HepG2 (cell line): ENCODE results near the gene TPI1. TPM values are rescaled to one million over a fixed set of nuclear protein-coding genes. Genes with fewer than 3 reads are reported as not detected.

ENCODE experiments used
- ATAC-seq: fragments of 200-7000 bp; cut with Tn5 transposase; 3 replicates; pipeline ENCODE4 v1.9.1; 2020; ENCODE audit warnings: mild to moderate bottlenecking, moderate library complexity
- Bru-seq: library from RNA; stranded (reverse); fragments of 400-500 nt; gene quantifications from one replicate; lab custom pipeline; 2021; lab: Mats Ljungman, UMichigan
- BruChase-seq, 2 experiments: library from RNA; stranded (reverse); fragments of 400-500 nt; gene quantifications; one replicate each; lab custom pipeline; 2021; lab: Mats Ljungman, UMichigan
- BruUV-seq: library from RNA; stranded (reverse); fragments of 400-500 nt; replicated peaks from 2 replicates; lab custom pipeline; 2021; lab: Mats Ljungman, UMichigan
- CTCF ChIA-PET: fragments of 300-600 bp; formaldehyde crosslinking; extraction: SDS; loops from one replicate; lab custom pipeline; 2021; ENCODE audit warnings: low total read pairs, inconsistent platforms, low intra/inter-chr PET ratio; lab: Yijun Ruan, JAX
- POLR2A ChIA-PET: fragments of 350-600 bp; sonication (Branson Sonifier 250); formaldehyde crosslinking; loops from one replicate; lab custom pipeline; 2020; ENCODE audit warnings: antibody characterized with exemption, inconsistent platforms; lab: Yijun Ruan, JAX
- DNase-seq: peaks from one replicate; pipeline ENCODE4 v3.0.0-alpha.2; 2015; ENCODE audit warnings: low spot score
- FAIRE-seq: peaks from 3 replicates; lab custom pipeline; 2011; peaks lifted over from hg19 to GRCh38; lab: Jason Lieb, UNC
- H2AFZ ChIP-seq: one replicate; pipeline ENCODE4 v1.6.1; 2011; ENCODE audit warnings: low read length, inconsistent platforms
- H3K27ac ChIP-seq: fragments of 300-600 bp; 3 replicates; pipeline ENCODE4 v1.8.0; 2011; ENCODE audit warnings: mixed run types, mild to moderate bottlenecking, mixed read lengths, low read length, inconsistent platforms; ENCODE audit not compliant: insufficient read depth; ENCODE audit errors: extremely low read length
- H3K27me3 ChIP-seq, 2 experiments: fragments of 200-600 bp in 1 of 2; 2 replicates in 1 of 2; 3 replicates in 1 of 2; pipeline versions ENCODE4 v1.6.0 to v1.8.0; 2011; ENCODE audit warnings: low read length in 2 of 2, mild to moderate bottlenecking in 2 of 2, moderate library complexity in 2 of 2, inconsistent platforms in 1 of 2; ENCODE audit not compliant: insufficient read depth in 2 of 2, control insufficient read depth in 1 of 2
- H3K36me3 ChIP-seq, 2 experiments: fragments of 200-600 bp in 1 of 2; replicated peaks in 1 of 2; 2 replicates in 1 of 2; 3 replicates in 1 of 2; pipeline versions ENCODE4 v1.5.1 to v1.8.0; 2011; ENCODE audit warnings: low read length in 2 of 2, inconsistent platforms in 1 of 2; ENCODE audit not compliant: insufficient read depth in 2 of 2, control insufficient read depth in 1 of 2
- H3K4me1 ChIP-seq: 2 replicates; pipeline ENCODE4 v1.5.1; 2012; ENCODE audit warnings: low read length, inconsistent platforms; ENCODE audit not compliant: insufficient read depth
- H3K4me2 ChIP-seq: 2 replicates; pipeline ENCODE4 v1.6.0; 2011; ENCODE audit warnings: low read depth, low read length, inconsistent platforms
- H3K4me3 ChIP-seq, 3 experiments: fragments of 200-600 bp in 1 of 3; sonication (generic), shearing (Covaris generic) in 1 of 3; replicated peaks in 1 of 3; 2 replicates each; pipeline ENCODE4 v1.5.1; 2011 to 2016; ENCODE audit warnings: low read length in 3 of 3, inconsistent platforms in 2 of 3, low read depth in 2 of 3, mild to moderate bottlenecking in 2 of 3, control low read depth in 1 of 3, mixed read lengths in 1 of 3; ENCODE audit not compliant: insufficient read depth in 1 of 3
- H3K79me2 ChIP-seq: one replicate; pipeline ENCODE4 v1.6.1; 2011; ENCODE audit warnings: low read length, inconsistent platforms; ENCODE audit not compliant: insufficient read depth
- H3K9ac ChIP-seq: 2 replicates; pipeline ENCODE4 v1.6.0; 2011; ENCODE audit warnings: mild to moderate bottlenecking, low read depth, low read length, inconsistent platforms; ENCODE audit not compliant: insufficient read depth
- H3K9me3 ChIP-seq: 2 replicates; pipeline ENCODE4 v1.5.1; 2012; ENCODE audit warnings: mild to moderate bottlenecking, low read length
- H4K20me1 ChIP-seq: 2 replicates; pipeline ENCODE4 v1.6.0; 2011; ENCODE audit warnings: inconsistent platforms, mild to moderate bottlenecking, low read length, moderate library complexity; ENCODE audit not compliant: insufficient read depth
- AKAP8 ChIP-seq: sonication (generic); formaldehyde crosslinking; IDR thresholded peaks from 2 replicates; pipeline ENCODE4 v1.5.1; 2020; ENCODE audit warnings: mild to moderate bottlenecking, missing genetic modification reagents
- CHD4 ChIP-seq: fragments of 200-600 bp; sonication (generic); IDR thresholded peaks from 2 replicates; pipeline ENCODE4 v1.7.0; 2017; ENCODE audit warnings: mild to moderate bottlenecking, low read length, borderline replicate concordance
- FOSL2 ChIP-seq: sonication (generic); formaldehyde crosslinking; IDR thresholded peaks from 2 replicates; pipeline ENCODE4 v1.4.0; 2020; ENCODE audit warnings: missing genetic modification reagents
- HNF1A ChIP-seq, 2 experiments: sonication (generic) in 1 of 2; formaldehyde crosslinking in 1 of 2; IDR thresholded peaks; 2 replicates each; pipeline versions ENCODE4 v1.4.0 to v1.6.1; 2016 to 2020; ENCODE audit warnings: borderline replicate concordance in 1 of 2, low read depth in 1 of 2, mild to moderate bottlenecking in 1 of 2, missing genetic modification reagents in 1 of 2
- NFYC ChIP-seq: IDR thresholded peaks from 2 replicates; pipeline ENCODE4 v1.6.1; 2016; ENCODE audit warnings: missing genetic modification reagents, missing compliant biosample characterization
- SP4 ChIP-seq: sonication (generic); formaldehyde crosslinking; IDR thresholded peaks from 2 replicates; pipeline ENCODE4 v1.8.1; 2023; ENCODE audit warnings: mild to moderate bottlenecking, missing genetic modification reagents
- SYNCRIP ChIP-seq: fragments of 200-400 bp; formaldehyde crosslinking; IDR thresholded peaks from 2 replicates; pipeline ENCODE4 v1.6.1; 2018; ENCODE audit warnings: mild to moderate bottlenecking, low read depth, low read length; ENCODE audit not compliant: insufficient read depth
- ZBTB21 ChIP-seq: sonication (generic); formaldehyde crosslinking; IDR thresholded peaks from 2 replicates; pipeline ENCODE4 v1.4.0; 2020; ENCODE audit warnings: missing genetic modification reagents
- ZNF562 ChIP-seq: sonication (generic); formaldehyde crosslinking; IDR thresholded peaks from 2 replicates; pipeline ENCODE4 v1.8.0; 2022; ENCODE audit warnings: missing genetic modification reagents, borderline replicate concordance
- ZNF7 ChIP-seq: IDR thresholded peaks from 2 replicates; pipeline ENCODE4 v1.6.1; 2016; ENCODE audit warnings: missing biosample characterization, missing genetic modification reagents
- ZNF720 ChIP-seq: sonication (generic); formaldehyde crosslinking; IDR thresholded peaks from 2 replicates; pipeline ENCODE4 v1.4.0; 2020; ENCODE audit warnings: missing genetic modification reagents
- ZNF780A ChIP-seq: sonication (generic); formaldehyde crosslinking; IDR thresholded peaks from 2 replicates; pipeline ENCODE4 v1.8.0; 2022; ENCODE audit warnings: mild to moderate bottlenecking, missing genetic modification reagents, moderate library complexity
- WGBS: methylation state at CpG from one replicate; pipeline ENCODE4 v1.1.6; 2017; ENCODE audit warnings: low lambda C conversion rate; 5-methylcytosine and 5-hydroxymethylcytosine counted together
- in situ Hi-C: cut with HindIII; loops from 2 replicates; pipeline ENCODE4 v1.10.0; 2017; ENCODE audit warnings: low pct_unique_long_range_greater_than_20kb; ENCODE audit not compliant: extremely low pct_ligation_motif_present
- intact Hi-C: fragments of 100-400 bp; cut with micrococcal nuclease; formaldehyde crosslinking; loops from one replicate; pipeline ENCODE4 v1.10.0; 2022; ENCODE audit not compliant: unreplicated experiment
- long read RNA-seq, 2 experiments: library from RNA in 1 of 2; library from polyadenylated mRNA in 1 of 2; stranded (forward) in 1 of 2; unstranded in 1 of 2; transcript quantifications; one replicate each; pipeline ENCODE4 v2.0.0, GENCODE V29; 2019 to 2022
- polyA minus RNA-seq, 3 experiments: library from RNA; depleted of rRNA, polyadenylated mRNA; stranded (reverse); fragments of >200 nt; gene quantifications; 2 replicates each; pipeline ENCODE4 v1.2.3, GENCODE V29; 2011; ENCODE audit warnings: low replicate concordance in 1 of 3
- polyA plus RNA-seq, 8 experiments: library from polyadenylated mRNA; depleted of rRNA in 3 of 8; stranded (reverse) in 7 of 8; unstranded in 1 of 8; fragments of >200 nt; fragmentation: Illumina TruSeq in 4 of 8; extraction: Trizol in 4 of 8; gene quantifications; 2 replicates each; pipeline versions ENCODE4 v1.2.1 to v1.2.3, GENCODE V29; 2011 to 2016; ENCODE audit warnings: low read depth in 4 of 8, missing spikeins in 1 of 8, mixed read lengths in 1 of 8; ENCODE audit not compliant: insufficient read depth in 1 of 8
- total RNA-seq, 5 experiments: library from RNA; depleted of rRNA; stranded (reverse); fragments of >200 nt; fragmentation: Illumina TruSeq; extraction: Trizol; gene quantifications; 2 replicates each; pipeline ENCODE4 v1.2.3, GENCODE V29; 2016; ENCODE audit warnings: low read depth in 1 of 5

TPI1 gene
- total RNA-seq (2016; rRNA removed; fragmentation: Illumina TruSeq; extraction: Trizol) (945 and 1,237 TPM in 2 replicates), polyA plus RNA-seq (2011; rRNA removed) (2,303 and 2,535 TPM in 2 replicates), polyA minus RNA-seq (2011; rRNA and poly(A)+ RNA removed; ENCODE audit: low replicate concordance) (3,388 and 3,474 TPM in 2 replicates), Bru-seq, nascent RNA (percentile 96 among the genes with signal in this experiment), BruChase-seq, experiment 1, labeled RNA remaining after a 6-hour chase (percentile 99 among the genes with signal in this experiment), BruChase-seq, experiment 2, labeled RNA remaining after a 2-hour chase (percentile 97 among the genes with signal in this experiment)
- total RNA-seq (2016; cell fraction: cytosol; rRNA removed; fragmentation: Illumina TruSeq; extraction: Trizol; ENCODE audit: low read depth), result 140 and 155 TPM in 2 replicates
- 973 and 1,308 TPM in 2 replicates for total RNA-seq (2016; cell fraction: insoluble cytoplasmic fraction; rRNA removed; fragmentation: Illumina TruSeq; extraction: Trizol)
- total RNA-seq (2016; cell fraction: membrane; rRNA removed; fragmentation: Illumina TruSeq; extraction: Trizol), result 225 and 227 TPM in 2 replicates
- 304 and 321 TPM in 2 replicates for total RNA-seq (2016; cell fraction: nucleus; rRNA removed; fragmentation: Illumina TruSeq; extraction: Trizol)
- polyA plus RNA-seq (2011; cell fraction: cytosol; rRNA removed), result 2,411 and 2,863 TPM in 2 replicates
- 791 and 898 TPM in 2 replicates for polyA plus RNA-seq (2011; cell fraction: nucleus; rRNA removed)
- polyA plus RNA-seq (2012), result 761 and 831 TPM in 2 replicates
- polyA plus RNA-seq (2016; cell fraction: cytosol; fragmentation: Illumina TruSeq; extraction: Trizol; ENCODE audit: low read depth), result 144 and 145 TPM in 2 replicates
- 1,111 and 1,213 TPM in 2 replicates for polyA plus RNA-seq (2016; cell fraction: insoluble cytoplasmic fraction; fragmentation: Illumina TruSeq; extraction: Trizol; ENCODE audit: low read depth)
- polyA plus RNA-seq (2016; cell fraction: membrane; fragmentation: Illumina TruSeq; extraction: Trizol; ENCODE audit: low read depth), result 192 and 205 TPM in 2 replicates
- polyA plus RNA-seq (2016; cell fraction: nucleus; fragmentation: Illumina TruSeq; extraction: Trizol; ENCODE audit: insufficient read depth, low read depth), result 439 and 458 TPM in 2 replicates
- 607 and 618 TPM in 2 replicates for polyA minus RNA-seq (2011; cell fraction: cytosol; rRNA and poly(A)+ RNA removed)
- 242 and 287 TPM in 2 replicates for polyA minus RNA-seq (2011; cell fraction: nucleus; rRNA and poly(A)+ RNA removed)
- long read RNA-seq, experiment 1, transcript TPI1-201 (7 exons, 1,763 nt), result major isoform, 2,263 of 2,435 reads
- long read RNA-seq, experiment 1, partial matches to known transcripts, result 74 of 2,435 reads
- long read RNA-seq, experiment 1, other reads (novel, unspliced or antisense), result 95 of 2,435 reads
- long read RNA-seq, experiment 2, transcript TPI1-204 (2 exons, 427 nt), result minor isoform, 9 of 1,267 reads
- long read RNA-seq, experiment 2, transcript TPI1-201 (7 exons, 1,763 nt), result major isoform, 924 of 1,267 reads
- long read RNA-seq, experiment 2, partial matches to known transcripts, result 176 of 1,267 reads
- long read RNA-seq, experiment 2, other reads (novel, unspliced or antisense), result 156 of 1,267 reads

DNA sequence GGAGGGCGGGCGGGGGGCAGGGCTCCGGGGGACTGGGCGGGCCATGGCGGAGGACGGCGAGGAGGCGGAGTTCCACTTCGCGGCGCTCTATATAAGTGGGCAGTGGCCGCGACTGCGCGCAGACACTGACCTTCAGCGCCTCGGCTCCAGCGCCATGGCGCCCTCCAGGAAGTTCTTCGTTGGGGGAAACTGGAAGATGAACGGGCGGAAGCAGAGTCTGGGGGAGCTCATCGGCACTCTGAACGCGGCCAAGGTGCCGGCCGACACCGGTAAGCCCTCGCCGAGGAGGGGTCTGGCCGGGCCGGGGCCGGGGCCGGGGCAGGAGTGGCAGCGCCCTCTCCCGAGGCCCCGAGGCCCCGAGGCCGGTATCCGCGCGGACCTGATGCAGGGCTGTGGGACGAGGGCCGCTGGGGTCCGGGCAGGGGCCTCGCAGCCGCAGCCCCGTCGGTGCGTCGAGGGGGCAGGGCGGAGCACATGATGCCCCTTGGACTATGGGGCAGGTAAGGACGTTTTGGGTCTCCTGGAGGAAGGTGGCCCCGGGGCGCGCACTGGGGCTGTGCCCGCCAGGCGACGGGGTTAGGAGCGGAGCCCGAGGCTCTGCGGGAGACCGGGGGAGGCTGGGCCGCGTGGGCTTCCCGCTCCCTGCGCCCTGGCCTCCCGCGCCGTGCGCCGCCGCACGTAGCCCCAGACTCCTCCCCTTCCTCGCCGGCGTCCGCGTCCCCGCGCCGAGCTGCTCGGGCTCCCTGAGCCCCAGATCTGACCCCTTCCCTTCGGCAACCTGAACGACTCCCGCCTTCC, at the start of gene TPI1:
TSS of gene TPI1 (plus strand) at position 119 of the 798 bp plus-strand sequence. CDS start at position 155, 36 bp downstream.
- DNase-seq, result peak; percentile 39
- no peaks in the 10 kb centered on the region; a peak in 1 of 5 replicates for H3K27me3 ChIP-seq
- no peaks in the 10 kb centered on the region for H3K9me3 ChIP-seq
- peaks cover 29% of the 10 kb centered on the region for H3K79me2 ChIP-seq
- peaks cover 45% of the 10 kb centered on the region for H3K4me1 ChIP-seq
- H3K36me3 ChIP-seq, result peaks cover 17 to 34% of the 10 kb centered on the region in 2 experiments
- peak within 1 kb of the TSS; percentile 87 for H3K27ac ChIP-seq
- H3K4me2 ChIP-seq, result peak within 1 kb of the TSS; percentile 98
- WGBS, result 1% methylated on average over 17 of the region's 86 CpGs
- in situ Hi-C loops, result no loop called here
- no peak within 1 kb of the TSS for H2AFZ ChIP-seq
- peak; percentile 73 for ATAC-seq
- ChIA-PET POLR2A (interaction anchor here (0.5 to 6.0 kb wide), 19 partner anchors 13 to 1039 kb away, joined by 3 to 132 read pairs (median 5); partner anchors contain the start of genes C12orf57, CDCA3, ENO2 and RNU7-1), CTCF (no interaction called here)
- BruUV-seq, result no TSS peak
- no peak for FAIRE-seq
- H4K20me1 ChIP-seq, result peaks cover 44% of the 10 kb centered on the region
- intact Hi-C loops, result loop anchor here (2.0 kb wide), 1 partner anchor 15 kb away; the partner anchor contains the start of gene USP5
- peak within 1 kb of the TSS; percentile 95 for H3K9ac ChIP-seq
- peak within 1 kb of the TSS; percentile 88 to 96 (median 92) for H3K4me3 ChIP-seq
- TF ChIP-seq AKAP8 (CRISPR knock-in tag) (peak; percentile 94; the same call in 1 of the 2 replicates), ZNF780A (CRISPR knock-in tag) (0 out of 2 replicates have a peak, but pooled peaks have one; percentile 45), NFYC (CRISPR knock-in tag) (peak; percentile 43; the same call in 1 of the 2 replicates), ZNF562 (CRISPR knock-in tag) (no peak), FOSL2 (CRISPR knock-in tag) (peak; percentile 22; the same call in 1 of the 2 replicates), CHD4 (no peak), ZNF7 (CRISPR knock-in tag) (no peak), HNF1A (IDR thresholded peaks at IDR 0.05; ENCODE audit: low read depth) (no peak), HNF1A (CRISPR knock-in tag; IDR thresholded peaks at IDR 0.05; ENCODE audit: borderline replicate concordance) (no peak), ZBTB21 (CRISPR knock-in tag) (no peak; the same call in 1 of the 2 replicates), SYNCRIP (no peak), SP4 (CRISPR knock-in tag) (peak; percentile 69; the same call in 1 of the 2 replicates), ZNF720 (CRISPR knock-in tag) (no peak)
